ENCODE measurements around the gene FN3K.
A peak's percentile ranks its signal among the peaks of the same experiment; 100 is the strongest.

Gene FN3K

DNA sequence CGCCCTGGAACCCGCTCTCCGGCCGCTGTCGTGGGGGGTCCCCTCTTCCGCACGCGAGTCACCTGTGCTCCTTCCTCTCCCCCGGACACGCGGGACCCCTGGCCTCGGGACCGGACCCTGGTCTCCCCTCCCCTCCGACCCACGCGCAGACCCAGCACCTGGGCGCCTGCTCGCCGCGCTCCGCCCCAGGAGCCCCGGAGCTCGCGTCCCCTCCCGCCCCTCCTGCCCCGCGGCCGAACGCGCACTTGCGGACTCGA, 37.7 kb upstream of the FN3K start:
- no peak for TF ChIP-seq PPARA (CRISPR knock-in tag; IDR thresholded peaks at IDR 0.05; ENCODE audit: borderline replicate concordance)
- no peak for ATAC-seq

DNA sequence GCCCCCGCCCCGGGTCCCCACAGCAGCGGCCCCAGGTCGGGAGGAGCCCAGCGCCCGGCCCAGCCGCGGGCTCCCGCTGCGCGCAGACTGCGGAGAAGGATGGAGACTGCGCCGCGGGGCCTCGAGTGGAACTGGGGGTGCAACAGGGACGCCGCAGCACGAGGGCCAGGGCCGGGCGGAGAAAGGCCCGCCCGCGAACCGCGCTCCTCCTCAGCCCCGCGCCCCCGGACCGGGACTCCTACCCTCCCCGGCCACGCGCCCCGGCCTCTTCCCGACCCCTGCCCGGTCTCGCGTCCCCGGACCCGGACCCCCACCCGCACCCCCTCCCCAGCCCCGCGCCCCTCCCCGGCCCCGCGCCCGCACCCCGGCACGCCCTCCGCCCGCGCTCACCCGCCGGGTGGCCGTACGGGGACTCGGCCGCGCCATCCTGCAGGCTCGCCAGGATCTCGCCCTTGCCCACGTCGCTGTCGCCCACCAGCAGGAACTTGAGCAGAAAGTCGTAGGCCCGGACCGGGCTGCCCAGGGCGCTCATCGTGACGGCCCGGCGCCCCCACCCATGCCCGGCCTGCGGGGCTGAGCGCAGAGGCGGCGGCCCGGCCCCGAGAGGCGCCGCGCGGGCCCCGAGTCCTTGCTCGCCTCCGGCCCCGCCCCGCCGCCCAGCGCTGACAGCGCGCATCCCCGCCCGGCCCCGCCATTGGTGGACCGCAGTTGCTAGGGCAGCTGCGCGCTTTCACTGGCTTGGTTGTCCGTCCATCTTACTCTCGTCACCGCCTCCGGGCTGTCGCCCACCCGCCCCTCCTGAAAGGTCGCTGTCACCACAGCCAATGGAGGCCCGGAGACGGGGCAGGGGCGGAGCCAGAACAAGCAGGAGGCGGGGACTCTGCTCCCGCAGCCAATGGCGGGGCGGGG, 37.1 kb upstream of the FN3K start, which contains the start of gene RAB40B:
RAB40B (minus strand) TSS at position 634 of the 909 bp plus-strand sequence; CDS start at position 532, 102 bp downstream.
- ATAC-seq: peak; percentile 97
- TF ChIP-seq ZNF70 (CRISPR knock-in tag; IDR thresholded peaks at IDR 0.05) (no peak), ISL1 (CRISPR knock-in tag; IDR thresholded peaks at IDR 0.05) (no peak), OSR1 (CRISPR knock-in tag; IDR thresholded peaks at IDR 0.05) (no peak)

DNA sequence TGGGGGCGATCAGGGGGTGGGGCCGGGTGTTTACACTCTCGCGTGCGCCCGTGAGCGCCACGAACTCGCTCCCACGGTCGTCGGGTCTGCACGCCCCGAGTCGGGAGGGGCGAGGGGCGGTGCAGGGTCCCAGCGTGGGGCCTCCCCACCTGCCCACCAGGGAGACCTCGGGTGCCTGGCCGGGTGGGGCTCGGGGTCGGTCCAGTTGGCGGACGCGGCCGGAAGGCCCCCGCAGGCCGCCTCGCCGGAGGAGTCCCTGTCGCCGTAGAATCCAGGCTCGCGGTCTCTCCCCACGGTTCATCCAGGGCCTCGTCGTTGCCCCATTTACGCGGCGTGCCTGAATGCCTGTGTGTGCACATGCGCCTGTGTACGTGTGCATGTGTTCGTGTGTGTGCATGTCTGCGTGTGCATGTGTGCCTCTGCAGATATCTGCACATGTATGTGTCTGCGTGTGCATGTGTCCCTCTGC, 36.4 kb upstream of the FN3K start:
- peak; percentile 34 for ATAC-seq
- TF ChIP-seq RARB (CRISPR knock-in tag; IDR thresholded peaks at IDR 0.05) (no peak), ESRRG (CRISPR knock-in tag; IDR thresholded peaks at IDR 0.05) (no peak)
- TF ChIP-seq, protein P1, sequence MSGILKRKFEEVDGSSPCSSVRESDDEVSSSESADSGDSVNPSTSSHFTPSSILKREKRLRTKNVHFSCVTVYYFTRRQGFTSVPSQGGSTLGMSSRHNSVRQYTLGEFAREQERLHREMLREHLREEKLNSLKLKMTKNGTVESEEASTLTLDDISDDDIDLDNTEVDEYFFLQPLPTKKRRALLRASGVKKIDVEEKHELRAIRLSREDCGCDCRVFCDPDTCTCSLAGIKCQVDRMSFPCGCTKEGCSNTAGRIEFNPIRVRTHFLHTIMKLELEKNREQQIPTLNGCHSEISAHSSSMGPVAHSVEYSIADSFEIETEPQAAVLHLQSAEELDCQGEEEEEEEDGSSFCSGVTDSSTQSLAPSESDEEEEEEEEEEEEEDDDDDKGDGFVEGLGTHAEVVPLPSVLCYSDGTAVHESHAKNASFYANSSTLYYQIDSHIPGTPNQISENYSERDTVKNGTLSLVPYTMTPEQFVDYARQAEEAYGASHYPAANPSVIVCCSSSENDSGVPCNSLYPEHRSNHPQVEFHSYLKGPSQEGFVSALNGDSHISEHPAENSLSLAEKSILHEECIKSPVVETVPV (CRISPR knock-in tag; IDR thresholded peaks at IDR 0.05): no peak

DNA sequence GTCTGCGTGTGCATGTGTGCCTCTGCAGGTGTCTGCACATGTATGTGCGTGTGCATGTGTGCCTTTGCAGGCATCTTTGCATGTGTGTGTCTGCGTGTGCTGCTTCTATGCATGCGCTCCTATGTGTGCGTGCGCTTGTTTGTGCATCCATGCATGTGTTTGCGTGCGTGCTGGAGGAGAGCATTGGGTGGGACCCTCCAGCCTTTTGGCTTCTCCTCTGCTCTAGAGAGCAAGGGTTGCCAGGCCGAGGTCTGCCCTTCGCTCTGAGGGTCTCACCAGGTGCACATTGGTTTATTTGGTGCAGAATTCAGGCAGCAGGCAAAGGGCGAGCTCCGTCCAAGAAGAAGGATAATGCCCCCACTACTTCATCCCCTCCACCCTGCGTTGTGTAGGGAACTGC, 35.9 kb upstream of the FN3K start:
- no peak for ATAC-seq
- TF ChIP-seq OSR1 (CRISPR knock-in tag; IDR thresholded peaks at IDR 0.05) (no peak), ZC3H10 (CRISPR knock-in tag; IDR thresholded peaks at IDR 0.05) (no peak), TCF4 (CRISPR knock-in tag; IDR thresholded peaks at IDR 0.05; ENCODE audit: borderline replicate concordance) (no peak), ZNF70 (CRISPR knock-in tag; IDR thresholded peaks at IDR 0.05) (no peak), ESRRG (CRISPR knock-in tag; IDR thresholded peaks at IDR 0.05) (no peak), ARNTL (CRISPR knock-in tag; IDR thresholded peaks at IDR 0.05; ENCODE audit: borderline replicate concordance, low read depth) (no peak), ZFP3 (CRISPR knock-in tag; IDR thresholded peaks at IDR 0.05) (no peak), ISL1 (CRISPR knock-in tag; IDR thresholded peaks at IDR 0.05) (no peak), ZFP30 (CRISPR knock-in tag; IDR thresholded peaks at IDR 0.05) (no peak), ZNF8 (CRISPR knock-in tag; IDR thresholded peaks at IDR 0.05) (no peak), CSDC2 (CRISPR knock-in tag; IDR thresholded peaks at IDR 0.05) (no peak), TOX (CRISPR knock-in tag; IDR thresholded peaks at IDR 0.05; ENCODE audit: borderline replicate concordance) (no peak)
- TF ChIP-seq, protein P2, sequence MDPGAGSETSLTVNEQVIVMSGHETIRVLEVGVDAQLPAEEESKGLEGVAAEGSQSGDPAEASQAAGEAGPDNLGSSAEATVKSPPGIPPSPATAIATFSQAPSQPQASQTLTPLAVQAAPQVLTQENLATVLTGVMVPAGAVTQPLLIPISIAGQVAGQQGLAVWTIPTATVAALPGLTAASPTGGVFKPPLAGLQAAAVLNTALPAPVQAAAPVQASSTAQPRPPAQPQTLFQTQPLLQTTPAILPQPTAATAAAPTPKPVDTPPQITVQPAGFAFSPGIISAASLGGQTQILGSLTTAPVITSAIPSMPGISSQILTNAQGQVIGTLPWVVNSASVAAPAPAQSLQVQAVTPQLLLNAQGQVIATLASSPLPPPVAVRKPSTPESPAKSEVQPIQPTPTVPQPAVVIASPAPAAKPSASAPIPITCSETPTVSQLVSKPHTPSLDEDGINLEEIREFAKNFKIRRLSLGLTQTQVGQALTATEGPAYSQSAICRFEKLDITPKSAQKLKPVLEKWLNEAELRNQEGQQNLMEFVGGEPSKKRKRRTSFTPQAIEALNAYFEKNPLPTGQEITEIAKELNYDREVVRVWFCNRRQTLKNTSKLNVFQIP (CRISPR knock-in tag; IDR thresholded peaks at IDR 0.05; ENCODE audit: borderline replicate concordance, low read depth): no peak
- TF ChIP-seq, protein P3, sequence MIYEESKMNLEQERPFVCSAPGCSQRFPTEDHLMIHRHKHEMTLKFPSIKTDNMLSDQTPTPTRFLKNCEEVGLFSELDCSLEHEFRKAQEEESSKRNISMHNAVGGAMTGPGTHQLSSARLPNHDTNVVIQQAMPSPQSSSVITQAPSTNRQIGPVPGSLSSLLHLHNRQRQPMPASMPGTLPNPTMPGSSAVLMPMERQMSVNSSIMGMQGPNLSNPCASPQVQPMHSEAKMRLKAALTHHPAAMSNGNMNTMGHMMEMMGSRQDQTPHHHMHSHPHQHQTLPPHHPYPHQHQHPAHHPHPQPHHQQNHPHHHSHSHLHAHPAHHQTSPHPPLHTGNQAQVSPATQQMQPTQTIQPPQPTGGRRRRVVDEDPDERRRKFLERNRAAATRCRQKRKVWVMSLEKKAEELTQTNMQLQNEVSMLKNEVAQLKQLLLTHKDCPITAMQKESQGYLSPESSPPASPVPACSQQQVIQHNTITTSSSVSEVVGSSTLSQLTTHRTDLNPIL (CRISPR knock-in tag; IDR thresholded peaks at IDR 0.05; ENCODE audit: low read depth): no peak
- TF ChIP-seq, protein P4, sequence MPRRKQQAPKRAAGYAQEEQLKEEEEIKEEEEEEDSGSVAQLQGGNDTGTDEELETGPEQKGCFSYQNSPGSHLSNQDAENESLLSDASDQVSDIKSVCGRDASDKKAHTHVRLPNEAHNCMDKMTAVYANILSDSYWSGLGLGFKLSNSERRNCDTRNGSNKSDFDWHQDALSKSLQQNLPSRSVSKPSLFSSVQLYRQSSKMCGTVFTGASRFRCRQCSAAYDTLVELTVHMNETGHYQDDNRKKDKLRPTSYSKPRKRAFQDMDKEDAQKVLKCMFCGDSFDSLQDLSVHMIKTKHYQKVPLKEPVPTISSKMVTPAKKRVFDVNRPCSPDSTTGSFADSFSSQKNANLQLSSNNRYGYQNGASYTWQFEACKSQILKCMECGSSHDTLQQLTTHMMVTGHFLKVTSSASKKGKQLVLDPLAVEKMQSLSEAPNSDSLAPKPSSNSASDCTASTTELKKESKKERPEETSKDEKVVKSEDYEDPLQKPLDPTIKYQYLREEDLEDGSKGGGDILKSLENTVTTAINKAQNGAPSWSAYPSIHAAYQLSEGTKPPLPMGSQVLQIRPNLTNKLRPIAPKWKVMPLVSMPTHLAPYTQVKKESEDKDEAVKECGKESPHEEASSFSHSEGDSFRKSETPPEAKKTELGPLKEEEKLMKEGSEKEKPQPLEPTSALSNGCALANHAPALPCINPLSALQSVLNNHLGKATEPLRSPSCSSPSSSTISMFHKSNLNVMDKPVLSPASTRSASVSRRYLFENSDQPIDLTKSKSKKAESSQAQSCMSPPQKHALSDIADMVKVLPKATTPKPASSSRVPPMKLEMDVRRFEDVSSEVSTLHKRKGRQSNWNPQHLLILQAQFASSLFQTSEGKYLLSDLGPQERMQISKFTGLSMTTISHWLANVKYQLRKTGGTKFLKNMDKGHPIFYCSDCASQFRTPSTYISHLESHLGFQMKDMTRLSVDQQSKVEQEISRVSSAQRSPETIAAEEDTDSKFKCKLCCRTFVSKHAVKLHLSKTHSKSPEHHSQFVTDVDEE (CRISPR knock-in tag; IDR thresholded peaks at IDR 0.05): no peak

DNA sequence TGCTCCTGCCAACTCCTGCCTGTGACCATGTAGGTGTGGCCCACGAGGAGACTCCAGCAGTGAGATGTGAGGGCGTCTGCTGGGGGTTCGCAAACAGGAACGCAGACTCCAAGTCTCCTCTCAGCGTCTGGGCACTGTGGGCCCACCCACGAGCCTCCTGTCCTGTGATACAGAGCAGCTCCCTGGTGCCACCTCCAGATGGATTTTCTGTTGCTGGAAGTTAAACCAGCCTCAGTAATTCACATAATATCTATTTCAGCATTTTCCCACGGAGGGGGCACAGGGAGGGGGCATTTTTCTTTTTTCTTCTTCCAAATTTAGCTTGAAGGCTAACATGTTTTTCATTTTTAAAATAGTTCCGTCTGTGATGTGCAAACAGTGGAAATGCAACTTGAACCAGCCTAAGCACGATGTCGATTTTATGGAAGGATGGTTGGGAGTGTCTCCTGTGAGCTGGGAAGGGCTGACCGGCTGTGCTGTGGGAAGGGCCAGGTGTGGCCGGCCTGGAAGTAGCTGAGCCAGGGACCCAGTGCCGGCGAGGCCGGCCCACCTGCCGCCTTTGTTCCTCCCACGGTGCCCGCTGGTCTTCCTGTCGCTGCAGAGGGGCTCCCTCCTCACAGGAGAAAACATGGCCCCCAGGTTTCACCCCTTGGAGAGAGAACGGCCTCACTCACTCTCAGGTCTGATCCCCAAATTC, 33.0 kb upstream of the FN3K start:
- TF ChIP-seq OSR1 (CRISPR knock-in tag; IDR thresholded peaks at IDR 0.05) (no peak), TOX (CRISPR knock-in tag; IDR thresholded peaks at IDR 0.05; ENCODE audit: borderline replicate concordance) (no peak), ZFP30 (CRISPR knock-in tag; IDR thresholded peaks at IDR 0.05) (no peak), RARB (CRISPR knock-in tag; IDR thresholded peaks at IDR 0.05) (no peak)
- ATAC-seq: no peak

All from SK-N-SH treated with all-trans-retinoic acid at 6 μM for 48 hours (cell line).